Ishikawa (cell line): ENCODE results near the gene HSD17B14.

Experiments used
- CEBPB ChIP-seq: IDR thresholded peaks from 2 replicates; pipeline ENCODE4 v1.6.1; 2012
- EGR1 ChIP-seq: IDR thresholded peaks from 2 replicates; pipeline ENCODE4 v1.6.1; 2012
- EP300 ChIP-seq: IDR thresholded peaks from 2 replicates; pipeline ENCODE4 v1.6.1; 2012; ENCODE audit warnings: borderline replicate concordance
- MAX ChIP-seq: IDR thresholded peaks from 2 replicates; pipeline ENCODE4 v1.6.1; 2012
- RAD21 ChIP-seq: IDR thresholded peaks from 2 replicates; pipeline ENCODE4 v1.6.1; 2012; ENCODE audit warnings: low read depth
- REST ChIP-seq: IDR thresholded peaks from 2 replicates; pipeline ENCODE4 v1.6.1; 2012; ENCODE audit warnings: low read depth, mild to moderate bottlenecking
- TAF1 ChIP-seq: IDR thresholded peaks from 2 replicates; pipeline ENCODE4 v1.6.1; 2012; ENCODE audit warnings: low read depth, mild to moderate bottlenecking
- TCF12 ChIP-seq: IDR thresholded peaks from 2 replicates; pipeline ENCODE4 v1.6.1; 2012; ENCODE audit warnings: low read depth
- TEAD4 ChIP-seq: IDR thresholded peaks from 2 replicates; pipeline ENCODE4 v1.6.1; 2012
- USF1 ChIP-seq: IDR thresholded peaks from 2 replicates; pipeline ENCODE4 v1.6.1; 2012

- TF ChIP-seq TEAD4 (no peak), RAD21 (no peak), TAF1 (no peak), TCF12 (no peak), REST (no peak), CEBPB (no peak), EP300 (no peak), EGR1 (no peak), USF1 (no peak), MAX (no peak)
Measured at GRCh38 chr19:48810151-48810550, 26.1 kb downstream of the HSD17B14 start.
